ENCODE measurements around the gene JPT1.
A peak's percentile ranks its signal among the peaks of the same experiment; 100 is the strongest.
"Not testable (repeated sequence)": the region's sequence is repeated elsewhere in the genome, so short reads cannot be mapped to it uniquely, and the experiment has no call there.

Gene JPT1

GRCh38 chr17:75154195-75155106, at the start of gene JPT1:
Gene JPT1 (minus strand): TSS chr17:75154512. CDS start chr17:75154397, 115 bp downstream.
- peak; percentile 98 for DNase-seq

GRCh38 chr17:75199886-75200618, 45.7 kb upstream of the JPT1 start:
- DNase-seq: no peak

GRCh38 chr17:75194879-75195278, 40.6 kb upstream of the JPT1 start:
- no peak for DNase-seq

- DNase-seq: no peak
Measured at GRCh38 chr17:75191584-75191983, 37.3 kb upstream of the JPT1 start.

GRCh38 chr17:75188614-75189013, 34.3 kb upstream of the JPT1 start:
- no peak for DNase-seq

- DNase-seq: no peak
Measured at GRCh38 chr17:75183999-75184884, 29.9 kb upstream of the JPT1 start.

- DNase-seq: peak; percentile 95
Measured at GRCh38 chr17:75182569-75183436, 28.5 kb upstream of the JPT1 start, which contains the start of gene SUMO2. Gene SUMO2 (minus strand): TSS chr17:75182959. CDS start chr17:75182834, 125 bp downstream.

GRCh38 chr17:75182319-75182568, 27.9 kb upstream of the JPT1 start:
- no peak for DNase-seq

GRCh38 chr17:75181608-75182318, 27.5 kb upstream of the JPT1 start:
- no peak for DNase-seq

- no peak for DNase-seq
Measured at GRCh38 chr17:75181110-75181509, 26.8 kb upstream of the JPT1 start.

- no peak for DNase-seq
Measured at GRCh38 chr17:75178453-75178852, 24.1 kb upstream of the JPT1 start.

GRCh38 chr17:75176625-75177024, 22.3 kb upstream of the JPT1 start:
- no peak for DNase-seq

GRCh38 chr17:75174996-75175395, 20.7 kb upstream of the JPT1 start:
- DNase-seq: no peak

- DNase-seq: no peak
Measured at GRCh38 chr17:75173526-75173925, 19.2 kb upstream of the JPT1 start.

GRCh38 chr17:75168998-75169397, 14.7 kb upstream of the JPT1 start:
- DNase-seq: no peak

- not testable (repeated sequence) for DNase-seq
Measured at GRCh38 chr17:75164606-75165005, 10.3 kb upstream of the JPT1 start.

- no peak for DNase-seq
Measured at GRCh38 chr17:75163074-75163473, 8.8 kb upstream of the JPT1 start.

- no peak for DNase-seq
Measured at GRCh38 chr17:75160211-75160610, 5.9 kb upstream of the JPT1 start.

GRCh38 chr17:75159196-75160031, 5.1 kb upstream of the JPT1 start:
- DNase-seq: no peak

GRCh38 chr17:75158480-75158879, 4.2 kb upstream of the JPT1 start:
- not testable (repeated sequence) for DNase-seq

GRCh38 chr17:75155191-75155601, 884 bp upstream of the JPT1 start:
- DNase-seq: no peak
